ENCODE data around the gene ENKD1.
A peak's percentile ranks its signal among the peaks of the same experiment; 100 is the strongest.

The ENKD1 gene

DNA sequence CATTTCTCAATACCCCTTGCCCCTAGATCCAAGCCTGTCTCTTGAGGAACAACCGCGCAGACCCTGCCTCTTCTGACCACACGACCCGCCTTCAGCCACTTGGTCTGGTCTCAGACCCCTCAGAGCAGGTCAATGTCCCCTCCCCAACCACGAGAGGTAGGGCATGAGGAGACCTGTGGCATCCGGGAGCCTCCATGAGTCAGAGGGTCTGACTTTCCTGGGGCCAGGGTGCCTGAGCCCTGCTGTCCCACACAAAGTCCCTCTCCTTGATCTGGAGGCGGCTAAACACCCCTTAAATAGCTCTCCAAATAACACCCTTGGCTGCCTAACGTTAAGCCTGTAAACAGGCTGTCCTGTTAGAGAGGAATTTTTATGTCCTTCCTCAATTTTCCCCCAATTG, 16.5 kb downstream of the ENKD1 start:
- DNase-seq (ENCODE audit: low spot score) = no peak

- no peak for DNase-seq (ENCODE audit: low spot score)
These were observed 17.0 kb downstream of the ENKD1 start for GRCh38 chr16:67649494-67649931.

GRCh38 chr16:67648764-67649407, 17.7 kb downstream of the ENKD1 start:
- no peak for DNase-seq (ENCODE audit: low spot score)

DNA sequence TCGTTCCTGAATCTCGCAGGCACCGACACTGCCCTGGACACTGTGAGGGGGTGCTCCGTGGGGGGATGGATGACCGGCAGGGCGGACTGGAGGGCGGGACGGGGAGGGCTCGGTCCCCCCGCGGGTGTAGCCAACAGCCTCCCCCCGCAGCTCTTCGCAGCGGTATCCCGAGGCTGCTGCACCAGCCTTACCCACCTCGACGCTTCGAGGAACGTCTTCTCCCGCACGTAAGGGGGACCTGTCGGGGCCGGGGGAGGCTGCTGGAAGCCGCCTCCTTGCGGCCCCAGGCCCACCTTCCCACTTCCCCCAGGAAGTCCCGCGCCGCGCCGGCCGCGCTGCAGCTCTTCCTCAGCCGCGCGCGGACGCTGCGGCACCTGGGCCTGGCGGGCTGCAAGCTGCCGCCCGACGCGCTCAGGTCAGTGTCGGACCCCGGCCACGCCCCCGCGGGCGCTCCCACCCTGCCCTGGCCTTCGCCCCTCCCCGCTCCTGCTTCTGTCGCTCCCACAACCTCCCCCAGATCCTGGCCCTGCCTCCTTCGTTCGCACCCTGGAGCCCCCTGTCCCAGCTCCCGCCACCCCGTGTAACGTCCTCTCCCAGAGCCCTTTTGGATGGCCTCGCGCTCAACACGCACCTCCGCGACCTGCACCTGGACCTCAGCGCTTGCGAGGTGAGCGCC, 18.3 kb downstream of the ENKD1 start:
- DNase-seq (ENCODE audit: low spot score) = no peak

DNA sequence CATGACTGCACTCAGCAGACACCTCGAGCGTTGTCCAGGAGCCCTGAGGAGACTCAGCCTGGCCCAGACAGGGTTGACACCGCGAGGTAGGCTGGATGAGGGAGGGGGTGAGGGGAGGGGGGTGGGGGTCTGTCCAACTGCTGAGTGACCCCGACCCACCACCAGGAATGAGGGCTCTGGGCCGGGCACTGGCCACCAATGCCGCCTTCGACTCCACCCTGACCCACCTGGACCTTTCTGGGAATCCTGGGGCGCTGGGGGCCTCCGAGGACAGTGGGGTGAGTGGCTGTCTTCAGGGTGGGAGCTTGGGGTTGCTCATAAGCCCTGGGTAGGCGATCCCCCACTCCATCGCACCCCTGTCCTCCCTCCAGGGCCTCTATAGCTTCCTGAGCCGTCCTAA, 18.9 kb downstream of the ENKD1 start:
- no peak for DNase-seq (ENCODE audit: low spot score)

- DNase-seq (ENCODE audit: low spot score) = no peak
These were observed 19.4 kb downstream of the ENKD1 start for GRCh38 chr16:67647111-67647651.

GRCh38 chr16:67645397-67646121, 21.0 kb downstream of the ENKD1 start:
- no peak for DNase-seq (ENCODE audit: low spot score)

- DNase-seq (ENCODE audit: low spot score) = no peak
These were observed 22.5 kb downstream of the ENKD1 start for GRCh38 chr16:67644038-67644437.

- peak; percentile 93 for DNase-seq (ENCODE audit: low spot score)
These were observed 24.5 kb downstream of the ENKD1 start for GRCh38 chr16:67641779-67642708.

DNA sequence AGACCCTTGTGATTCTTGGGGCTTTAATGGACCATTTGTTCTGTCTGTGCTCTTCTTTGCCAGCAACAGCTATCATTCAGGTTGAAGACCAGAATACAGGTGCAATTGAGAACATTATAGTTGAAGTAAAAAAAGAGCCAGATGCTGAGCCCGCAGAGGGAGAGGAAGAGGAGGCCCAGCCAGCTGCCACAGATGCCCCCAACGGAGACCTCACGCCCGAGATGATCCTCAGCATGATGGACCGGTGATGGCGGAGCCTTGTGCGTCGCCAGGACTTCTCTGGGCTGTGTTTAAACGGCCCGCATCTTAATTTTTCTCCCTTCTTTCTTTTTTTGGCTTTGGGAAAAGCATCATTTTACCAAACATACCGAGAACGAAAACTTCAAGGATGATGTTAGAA, 28.9 kb downstream of the ENKD1 start:
- DNase-seq (ENCODE audit: low spot score) = no peak

- no peak for DNase-seq (ENCODE audit: low spot score)
These were observed 29.8 kb downstream of the ENKD1 start for GRCh38 chr16:67636713-67637112.

- DNase-seq (ENCODE audit: low spot score) = peak; percentile 43
These were observed 34.0 kb downstream of the ENKD1 start for GRCh38 chr16:67632415-67633172.

- DNase-seq (ENCODE audit: low spot score) = no peak
These were observed 38.3 kb downstream of the ENKD1 start for GRCh38 chr16:67628216-67628615.

GRCh38 chr16:67613808-67614207, 52.7 kb downstream of the ENKD1 start:
- no peak for DNase-seq (ENCODE audit: low spot score)

Data from cerebellar cortex (tissue), 1 donor.